PFSK-1 (cell line): ENCODE results near the gene PEX5.

Experiments
- POLR2AphosphoS5 ChIP-seq: IDR thresholded peaks from 2 replicates; pipeline ENCODE4 v1.6.1; 2012; ENCODE audit warnings: low read depth, mild to moderate bottlenecking, control low read depth, low read length, moderate library complexity
- SIN3A ChIP-seq: IDR thresholded peaks from 2 replicates; pipeline ENCODE4 v1.6.1; 2012; ENCODE audit warnings: mild to moderate bottlenecking, low read length, moderate library complexity, borderline replicate concordance; ENCODE audit not compliant: insufficient read depth

GRCh38 chr12:7221486-7221885, 32.0 kb downstream of the PEX5 start:
- no peak for TF ChIP-seq POLR2AphosphoS5
- no peak for TF ChIP-seq SIN3A
